ENCODE data around the gene MEF2B.
"Not testable (repeated sequence)": the region's sequence is repeated elsewhere in the genome, so short reads cannot be mapped to it uniquely, and the experiment has no call there.

MEF2B gene

GRCh38 chr19:19193926-19194325 lies 23.9 kb upstream of the MEF2B start:
- in situ Hi-C loops (cut with HindIII; ENCODE audit: low sequenced_read_pairs): loop anchor here (10.0 kb wide), 1 partner anchor 141 kb away; no protein-coding TSS in a partner anchor

- in situ Hi-C loops (cut with HindIII; ENCODE audit: low sequenced_read_pairs): loop anchor here (10.0 kb wide), 1 partner anchor 142 kb away; no protein-coding TSS in a partner anchor
These were observed 22.9 kb upstream of the MEF2B start for GRCh38 chr19:19192910-19193423.

DNA sequence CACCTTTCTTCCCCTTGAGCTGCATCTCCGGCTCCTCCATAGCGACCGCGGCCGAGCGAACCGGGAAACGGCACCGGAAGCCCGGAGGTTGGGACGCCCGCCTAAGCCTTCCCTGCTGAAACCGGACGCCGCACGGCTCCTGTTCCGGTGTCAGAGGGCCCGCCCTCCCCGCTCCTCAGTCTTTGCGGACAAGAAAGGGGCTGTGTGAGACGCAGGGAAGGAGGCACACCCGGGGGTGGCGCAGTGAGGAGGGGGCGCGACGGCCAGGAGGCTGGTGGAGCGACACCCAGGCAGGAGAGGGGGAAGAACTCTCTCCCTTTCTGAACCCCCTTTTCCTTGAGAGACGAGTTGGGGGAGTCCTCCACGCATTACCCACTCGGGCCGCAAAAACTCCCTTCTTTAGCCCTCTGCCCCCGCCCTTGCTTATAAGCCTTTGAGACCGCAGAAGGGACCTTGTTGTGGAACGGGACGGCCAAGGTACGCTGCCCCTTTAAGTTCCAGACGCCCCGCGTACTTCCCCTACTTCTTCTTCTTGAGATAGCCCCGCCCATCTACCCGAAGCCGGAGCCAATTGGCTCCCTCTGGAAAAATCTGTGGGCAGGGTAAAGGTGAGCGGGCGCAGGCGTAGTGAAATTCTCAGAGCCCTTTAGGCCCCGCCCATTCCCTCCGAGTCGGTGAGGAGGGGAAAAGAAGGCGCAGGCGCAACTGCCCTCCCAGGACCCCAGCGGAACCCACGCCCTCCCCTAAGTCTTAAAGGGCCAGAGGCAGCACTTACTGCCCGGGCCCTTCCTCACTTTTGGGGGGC lies 22.2 kb upstream of the MEF2B start, which contains the start of the genes BORCS8 and RFXANK:
Gene BORCS8 (minus strand): TSS at position 75 of the 805 bp plus-strand sequence. CDS start 35 bp downstream, at position 40.
Gene RFXANK (plus strand): TSS at position 181 of the 805 bp plus-strand sequence. CDS start 1,689 bp downstream, outside the sequence.
- in situ Hi-C loops (cut with HindIII; ENCODE audit: low sequenced_read_pairs): loop anchor here (10.0 kb wide), 1 partner anchor 143 kb away; no protein-coding TSS in a partner anchor

GRCh38 chr19:19191768-19192077 lies 21.7 kb upstream of the MEF2B start:
- in situ Hi-C loops (cut with HindIII; ENCODE audit: low sequenced_read_pairs): loop anchor here (10.0 kb wide), 1 partner anchor 143 kb away; no protein-coding TSS in a partner anchor

DNA sequence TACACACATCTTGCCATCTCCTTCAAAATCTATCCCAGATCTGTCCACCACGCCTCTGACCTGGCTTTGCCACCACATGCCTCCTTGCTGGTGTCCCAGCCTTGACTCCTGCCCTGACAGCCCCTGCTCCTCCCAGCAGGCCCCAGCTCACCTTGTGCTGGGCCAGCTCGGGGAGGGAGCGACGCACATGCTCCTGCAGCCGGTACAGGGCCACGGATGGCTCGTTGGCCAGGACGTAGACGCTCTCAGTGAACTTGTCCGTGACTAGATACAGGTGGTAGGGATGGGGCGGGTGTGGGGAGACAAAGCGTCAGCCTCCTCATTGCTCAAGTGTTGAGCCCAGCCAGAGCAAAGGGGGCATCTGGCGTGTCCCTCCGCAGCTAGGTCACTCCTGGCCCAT lies 16.7 kb upstream of the MEF2B start:
- in situ Hi-C loops (cut with HindIII; ENCODE audit: low sequenced_read_pairs): no loop called here

GRCh38 chr19:19185853-19186740 lies 16.0 kb upstream of the MEF2B start:
- in situ Hi-C loops (cut with HindIII; ENCODE audit: low sequenced_read_pairs): no loop called here

DNA sequence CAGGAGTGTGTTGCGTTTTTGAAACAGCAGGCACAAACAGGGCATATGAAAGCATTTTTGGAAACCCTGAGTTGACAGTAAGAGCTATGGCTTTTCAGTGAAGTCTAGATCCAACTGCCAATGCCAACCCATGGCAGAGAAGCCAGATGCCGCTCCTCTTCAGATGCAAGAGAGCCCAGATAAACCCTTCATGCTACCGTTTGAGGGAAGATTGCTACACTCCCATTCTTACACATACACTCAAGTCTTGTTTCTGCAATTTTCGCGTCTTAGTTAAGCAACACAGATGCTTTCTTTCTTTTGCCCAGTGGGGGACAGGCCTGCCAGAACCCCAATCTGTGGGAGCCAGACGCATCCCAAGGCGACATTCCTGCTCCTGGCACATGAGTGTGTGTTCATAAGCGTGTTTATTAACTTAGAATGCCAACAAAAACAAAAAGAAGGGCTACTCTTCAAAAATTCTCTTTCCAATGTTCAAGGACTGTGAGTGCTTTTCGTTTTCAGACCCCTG lies 11.5 kb upstream of the MEF2B start:
- in situ Hi-C loops (cut with HindIII; ENCODE audit: low sequenced_read_pairs): no loop called here

DNA sequence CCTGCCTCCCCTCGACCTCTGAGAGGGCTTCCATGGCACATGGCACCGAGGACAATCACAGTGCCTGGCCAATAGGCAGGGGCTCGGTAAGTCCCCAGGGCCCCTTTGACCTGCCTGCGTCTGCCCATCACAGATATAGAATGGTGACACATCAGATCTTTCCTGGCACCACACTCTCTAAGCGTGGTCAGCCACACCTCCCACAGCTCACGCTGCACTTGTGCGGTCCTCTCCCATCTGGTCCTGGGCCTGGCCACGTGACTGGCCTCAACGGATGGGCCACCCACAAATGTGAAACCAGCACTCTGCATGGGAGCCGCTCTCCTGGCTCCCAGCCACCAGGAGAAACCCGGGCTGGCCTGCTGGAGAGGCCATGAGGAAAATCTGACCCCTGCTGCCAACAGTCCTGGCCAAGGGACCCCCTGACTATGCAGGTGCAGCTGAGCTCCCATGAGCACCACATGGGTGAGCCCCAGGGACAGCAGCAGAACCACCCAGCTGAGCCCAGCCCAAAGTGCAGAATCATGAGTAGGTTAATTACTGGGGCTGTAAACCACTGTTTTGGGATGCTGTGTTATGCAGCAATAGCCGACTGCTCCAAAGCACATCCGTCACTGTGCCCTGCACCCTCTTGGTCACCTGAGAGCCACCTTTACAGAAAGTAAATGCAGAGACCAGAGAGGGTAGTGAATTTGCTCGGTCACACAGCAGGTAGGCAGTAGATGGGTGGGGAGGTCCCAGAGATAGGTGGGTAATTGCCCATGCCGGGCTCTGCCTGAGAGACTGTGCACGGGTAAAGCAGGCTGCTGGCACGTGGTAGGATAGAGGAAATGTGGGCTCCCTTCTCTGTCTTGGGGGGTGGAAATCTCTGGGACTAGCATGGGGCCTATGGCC lies 9.7 kb upstream of the MEF2B start:
- in situ Hi-C loops (cut with HindIII; ENCODE audit: low sequenced_read_pairs): no loop called here

GRCh38 chr19:19176950-19177349 lies 6.9 kb upstream of the MEF2B start:
- in situ Hi-C loops (cut with HindIII; ENCODE audit: low sequenced_read_pairs): no loop called here

DNA sequence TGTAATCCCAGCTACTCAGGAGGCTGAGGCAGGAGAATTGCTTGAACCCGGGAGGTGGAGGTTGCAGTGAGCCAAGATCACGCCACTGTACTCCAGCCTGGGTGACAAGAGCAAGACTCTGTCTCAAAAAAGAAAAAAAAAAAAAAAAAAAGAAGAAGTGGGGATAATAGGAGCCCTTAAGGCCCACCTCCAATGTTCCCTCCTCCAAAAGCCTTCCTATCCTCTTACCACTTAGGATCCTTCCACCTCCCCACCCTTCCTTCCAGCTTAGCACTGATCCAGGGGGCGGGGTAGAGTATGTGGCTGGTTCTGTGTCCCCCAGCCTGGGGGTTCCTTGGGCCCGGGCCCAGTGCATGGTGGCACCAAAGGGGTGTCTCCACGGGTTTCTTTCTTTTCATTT lies 3.2 kb upstream of the MEF2B start:
- in situ Hi-C loops (cut with HindIII; ENCODE audit: low sequenced_read_pairs): not testable (repeated sequence)

DNA sequence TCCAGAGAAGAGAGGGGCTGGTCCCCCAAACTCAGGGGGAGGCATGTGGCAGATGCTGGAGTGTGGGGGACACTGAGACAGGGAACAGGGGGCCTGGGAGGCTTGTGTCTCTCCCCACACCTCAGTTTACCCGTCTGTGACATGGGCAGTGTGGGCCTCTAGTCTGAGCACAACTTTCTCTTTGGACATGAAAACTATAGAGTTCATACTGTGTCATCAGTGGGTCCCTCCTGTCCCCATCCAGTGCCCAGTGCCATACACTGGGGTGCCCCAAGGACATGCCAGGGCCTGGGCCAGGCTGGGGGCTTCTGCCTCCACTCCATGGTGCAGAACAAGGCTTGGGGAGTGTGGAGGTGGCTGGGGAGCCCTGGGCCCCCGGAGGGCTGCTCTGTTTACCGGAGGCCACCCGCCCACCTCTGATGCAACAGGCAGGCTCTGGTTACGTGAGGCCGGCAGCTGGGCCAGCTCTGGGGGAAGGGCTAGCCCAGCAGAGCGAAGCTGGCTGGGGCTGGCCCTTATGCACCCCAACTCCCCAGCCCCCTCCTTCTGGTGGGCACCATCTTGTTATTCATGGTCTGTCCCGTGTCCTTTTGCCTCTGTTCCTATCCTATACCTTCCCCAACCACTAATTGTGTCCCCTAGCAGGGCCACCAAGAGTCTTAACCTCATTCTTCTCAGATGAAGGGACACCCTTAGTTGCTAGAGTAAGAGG lies 1.9 kb upstream of the MEF2B start:
- in situ Hi-C loops (cut with HindIII; ENCODE audit: low sequenced_read_pairs): no loop called here

DNA sequence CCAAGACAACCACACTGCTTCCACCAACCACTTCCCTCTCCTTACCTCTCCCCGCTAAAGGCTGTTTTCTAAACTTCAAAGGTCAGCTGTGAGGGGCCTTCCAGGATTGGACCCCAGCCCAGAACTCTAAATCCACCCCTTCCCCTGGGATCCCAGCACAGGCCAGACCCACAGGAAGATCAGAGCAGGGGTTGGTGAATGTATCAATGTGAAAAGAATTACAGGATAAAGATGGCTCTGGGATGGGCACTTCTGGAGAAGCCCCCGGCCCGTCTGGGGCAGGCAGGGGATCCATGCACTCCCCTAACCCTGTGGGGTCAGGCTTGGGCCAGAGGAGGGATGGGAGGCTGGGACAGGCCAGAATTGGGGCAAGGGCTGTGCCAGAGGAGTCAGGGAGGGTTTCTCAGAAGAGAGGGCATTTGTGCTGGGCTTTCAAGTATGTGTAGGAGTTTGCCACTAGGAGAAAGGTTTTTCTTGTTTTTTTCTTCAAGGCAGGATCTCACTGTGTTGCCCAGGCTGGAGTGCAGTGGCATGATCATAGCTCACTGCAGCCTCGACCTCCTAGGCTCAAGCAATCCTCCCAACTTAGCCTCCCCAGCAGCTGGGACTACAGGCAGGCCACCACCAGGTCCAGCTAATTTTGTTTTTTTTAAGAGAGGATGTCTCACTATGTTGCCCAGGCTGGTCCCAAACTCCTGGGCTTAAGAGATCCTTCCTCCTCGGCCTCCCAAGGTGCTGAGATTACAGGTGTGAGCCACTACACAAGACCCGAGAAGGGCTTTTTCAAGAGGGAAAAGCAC lies 1.0 kb upstream of the MEF2B start:
- in situ Hi-C loops (cut with HindIII; ENCODE audit: low sequenced_read_pairs): no loop called here

GRCh38 chr19:19169236-19170052 lies 619 bp downstream of the MEF2B start:
- in situ Hi-C loops (cut with HindIII; ENCODE audit: low sequenced_read_pairs): no loop called here

- in situ Hi-C loops (cut with HindIII; ENCODE audit: low sequenced_read_pairs): no loop called here
These were observed 2.5 kb downstream of the MEF2B start for GRCh38 chr19:19167612-19168011.

DNA sequence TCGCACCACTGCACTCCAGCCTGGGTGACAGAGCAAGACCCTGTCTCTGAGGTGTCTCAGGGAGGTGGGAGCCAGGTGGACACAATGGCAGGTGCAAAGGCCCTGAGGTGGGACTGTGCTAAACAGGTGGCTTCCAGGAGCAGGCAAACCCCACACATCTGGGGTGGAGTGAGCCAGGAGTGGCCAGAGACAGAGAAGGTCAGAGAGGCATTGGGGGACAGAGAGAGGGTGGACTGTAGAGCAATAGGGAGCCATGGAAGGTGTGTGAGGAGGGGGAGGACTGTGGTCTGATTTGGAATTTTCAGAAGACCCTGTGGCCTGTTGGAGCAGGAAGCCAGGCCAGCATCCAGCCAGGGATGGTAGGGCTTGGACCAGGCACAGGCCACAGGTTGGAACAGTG lies 4.7 kb downstream of the MEF2B start:
- in situ Hi-C loops (cut with HindIII; ENCODE audit: low sequenced_read_pairs): no loop called here

DNA sequence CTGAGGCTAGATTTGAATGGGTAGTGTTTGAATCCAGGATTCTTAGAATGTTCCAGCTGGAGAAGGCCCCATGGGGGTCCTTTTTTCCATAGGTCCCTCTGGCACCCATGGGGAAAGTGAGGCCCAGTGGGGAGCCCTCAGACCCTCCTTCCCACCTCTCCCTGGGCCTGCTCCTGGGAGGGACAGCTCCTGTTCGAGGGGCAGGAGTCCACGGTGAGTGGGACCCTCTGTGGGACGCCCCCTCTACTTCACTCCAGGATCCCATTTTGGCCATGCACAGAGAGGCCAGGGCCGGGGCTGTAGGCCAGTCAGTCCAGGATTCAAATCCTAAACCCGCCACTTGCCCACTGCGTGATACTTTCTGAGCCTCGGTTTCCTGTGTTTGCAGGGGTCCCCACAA lies 7.6 kb downstream of the MEF2B start:
- in situ Hi-C loops (cut with HindIII; ENCODE audit: low sequenced_read_pairs): no loop called here

DNA sequence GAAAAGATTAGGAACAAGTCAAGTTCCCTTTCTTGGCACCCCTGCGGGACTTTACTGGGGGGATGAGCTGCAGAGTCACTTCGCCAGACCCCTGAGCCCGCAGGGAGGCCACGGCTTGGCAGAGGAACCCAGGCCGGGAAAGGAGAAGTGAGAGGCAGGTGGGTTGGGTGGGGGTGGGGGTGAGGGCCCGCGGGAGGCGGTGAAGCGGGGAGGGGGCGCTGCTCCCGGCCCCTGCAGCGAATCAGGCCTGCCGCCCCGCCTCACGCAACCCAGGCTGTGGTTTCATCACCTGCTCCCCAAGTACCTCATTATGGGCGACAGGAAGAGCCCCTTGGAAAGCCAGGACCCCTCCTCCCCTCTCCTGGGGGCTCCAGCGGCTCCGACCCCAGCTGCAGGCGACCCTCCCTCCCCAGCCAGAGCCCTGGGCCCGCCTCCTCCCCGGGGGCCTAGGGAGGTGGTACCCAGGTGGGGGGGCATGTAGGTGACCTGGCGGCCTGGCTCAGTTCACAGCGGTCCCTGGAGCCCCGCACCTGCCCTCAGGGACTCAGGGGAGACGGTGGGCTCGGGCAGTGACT lies 9.5 kb downstream of the MEF2B start:
- in situ Hi-C loops (cut with HindIII; ENCODE audit: low sequenced_read_pairs): no loop called here

- in situ Hi-C loops (cut with HindIII; ENCODE audit: low sequenced_read_pairs): no loop called here
These were observed 10.5 kb downstream of the MEF2B start for GRCh38 chr19:19159534-19159933.
